ENCODE measurements around the gene UQCC2.
A peak's percentile ranks its signal among the peaks of the same experiment; 100 is the strongest.

UQCC2 gene

GRCh38 chr6:33711140-33712129 is at the start of gene UQCC2:
Gene UQCC2 (minus strand): TSS chr6:33711700. CDS start chr6:33711686, 14 bp downstream.
- DNase-seq = peak; percentile 94

GRCh38 chr6:33759887-33760629 is 48.6 kb upstream of the UQCC2 start:
- DNase-seq = no peak

GRCh38 chr6:33758815-33759216 is 47.3 kb upstream of the UQCC2 start:
- DNase-seq = no peak

GRCh38 chr6:33757906-33758305 is 46.4 kb upstream of the UQCC2 start:
- no peak for DNase-seq

GRCh38 chr6:33757113-33757512 is 45.6 kb upstream of the UQCC2 start:
- DNase-seq = no peak

- no peak for DNase-seq
Observed at GRCh38 chr6:33756211-33756954, 44.9 kb upstream of the UQCC2 start.

- DNase-seq = no peak
Observed at GRCh38 chr6:33755070-33755869, 43.8 kb upstream of the UQCC2 start.

- no peak for DNase-seq
Observed at GRCh38 chr6:33754222-33754621, 42.7 kb upstream of the UQCC2 start.

GRCh38 chr6:33752646-33753015 is 41.1 kb upstream of the UQCC2 start:
- DNase-seq = no peak

- DNase-seq = no peak
Observed at GRCh38 chr6:33751771-33752645, 40.5 kb upstream of the UQCC2 start.

- DNase-seq = no peak
Observed at GRCh38 chr6:33750244-33750991, 38.9 kb upstream of the UQCC2 start.

- DNase-seq = no peak
Observed at GRCh38 chr6:33749401-33749800, 37.9 kb upstream of the UQCC2 start.

GRCh38 chr6:33748841-33749240 is 37.3 kb upstream of the UQCC2 start:
- DNase-seq = no peak

- DNase-seq = no peak
Observed at GRCh38 chr6:33747823-33748222, 36.3 kb upstream of the UQCC2 start.

- DNase-seq = no peak
Observed at GRCh38 chr6:33746651-33747100, 35.2 kb upstream of the UQCC2 start, which contains the start of gene IP6K3. Gene IP6K3 (minus strand): TSS chr6:33746905. CDS start chr6:33735476, 11,429 bp downstream.

GRCh38 chr6:33746036-33746600 is 34.6 kb upstream of the UQCC2 start:
- DNase-seq = no peak

- no peak for DNase-seq
Observed at GRCh38 chr6:33745548-33745947, 34.0 kb upstream of the UQCC2 start.

- DNase-seq = no peak
Observed at GRCh38 chr6:33744895-33745546, 33.5 kb upstream of the UQCC2 start.
